ENCODE measurements around the gene ELF1.

The ELF1 gene

DNA sequence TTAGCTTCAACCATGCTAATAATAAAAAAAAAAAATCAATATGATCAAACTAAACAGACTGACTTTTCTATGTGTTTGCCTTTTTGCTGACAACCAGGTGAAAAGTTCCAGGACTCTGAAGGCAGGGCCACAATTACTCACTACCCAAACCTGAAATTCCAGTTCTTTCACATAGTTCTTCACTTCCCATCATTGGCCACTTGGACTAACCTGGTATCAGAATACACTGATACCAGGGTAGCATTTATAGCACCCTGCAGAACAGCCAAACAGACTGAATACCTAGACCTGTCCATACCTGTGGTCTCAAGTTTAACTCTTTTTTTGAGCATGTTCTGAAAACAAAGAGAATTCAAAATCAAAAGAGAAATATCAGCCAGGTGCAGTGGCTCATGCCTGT lies 25.1 kb downstream of the ELF1 start:
- H3K4me3 ChIP-seq (ENCODE audit: low read depth, low read length): no peak overlapping the region
- TF ChIP-seq, protein P1, sequence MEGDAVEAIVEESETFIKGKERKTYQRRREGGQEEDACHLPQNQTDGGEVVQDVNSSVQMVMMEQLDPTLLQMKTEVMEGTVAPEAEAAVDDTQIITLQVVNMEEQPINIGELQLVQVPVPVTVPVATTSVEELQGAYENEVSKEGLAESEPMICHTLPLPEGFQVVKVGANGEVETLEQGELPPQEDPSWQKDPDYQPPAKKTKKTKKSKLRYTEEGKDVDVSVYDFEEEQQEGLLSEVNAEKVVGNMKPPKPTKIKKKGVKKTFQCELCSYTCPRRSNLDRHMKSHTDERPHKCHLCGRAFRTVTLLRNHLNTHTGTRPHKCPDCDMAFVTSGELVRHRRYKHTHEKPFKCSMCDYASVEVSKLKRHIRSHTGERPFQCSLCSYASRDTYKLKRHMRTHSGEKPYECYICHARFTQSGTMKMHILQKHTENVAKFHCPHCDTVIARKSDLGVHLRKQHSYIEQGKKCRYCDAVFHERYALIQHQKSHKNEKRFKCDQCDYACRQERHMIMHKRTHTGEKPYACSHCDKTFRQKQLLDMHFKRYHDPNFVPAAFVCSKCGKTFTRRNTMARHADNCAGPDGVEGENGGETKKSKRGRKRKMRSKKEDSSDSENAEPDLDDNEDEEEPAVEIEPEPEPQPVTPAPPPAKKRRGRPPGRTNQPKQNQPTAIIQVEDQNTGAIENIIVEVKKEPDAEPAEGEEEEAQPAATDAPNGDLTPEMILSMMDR (IDR thresholded peaks at IDR 0.05; ENCODE audit: low read depth, low read length): no peak

DNA sequence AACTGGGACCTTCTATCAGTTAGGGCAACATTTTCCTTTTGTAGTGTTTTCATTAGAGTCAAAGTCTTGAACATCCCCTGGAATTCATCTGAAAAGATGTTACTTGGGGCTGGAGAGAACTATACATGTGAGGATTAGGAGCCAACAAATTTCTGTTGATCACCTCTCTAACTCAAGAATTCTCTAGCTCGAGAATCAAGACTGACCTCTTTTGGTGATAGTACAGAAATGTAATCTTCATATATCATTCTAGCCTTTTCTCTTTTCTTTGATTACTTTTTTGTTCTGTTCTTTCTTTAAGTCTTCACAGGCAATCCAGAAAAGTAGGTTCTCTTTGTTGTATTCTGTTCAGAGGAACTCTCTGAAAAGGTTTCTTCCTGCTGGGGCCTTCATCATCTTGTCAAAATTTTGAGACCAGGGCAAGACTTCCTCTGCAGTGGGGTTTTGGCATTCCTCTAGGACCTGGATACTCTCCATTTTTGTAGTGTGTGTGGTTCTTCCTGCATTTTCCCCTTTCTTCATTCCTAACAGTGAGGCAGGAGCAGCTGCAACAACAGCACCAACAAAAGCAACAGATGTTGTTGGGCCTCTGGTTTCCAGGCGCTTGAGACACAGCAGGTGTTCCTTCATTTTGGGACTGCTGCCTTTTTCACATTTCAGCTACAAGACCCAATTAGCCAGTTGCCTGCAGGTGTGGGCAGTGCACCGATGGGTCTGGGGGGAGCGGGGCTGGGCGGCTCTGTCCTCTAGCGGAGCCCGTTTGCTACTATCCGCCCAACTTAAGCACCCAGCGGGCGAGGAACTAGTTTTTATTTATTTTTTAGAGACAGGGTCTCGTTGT lies 26.2 kb downstream of the ELF1 start:
- TF ChIP-seq, protein P1 (IDR thresholded peaks at IDR 0.05; ENCODE audit: low read depth, low read length): no peak
- no peak overlapping the region for H3K4me3 ChIP-seq (ENCODE audit: low read depth, low read length)

DNA sequence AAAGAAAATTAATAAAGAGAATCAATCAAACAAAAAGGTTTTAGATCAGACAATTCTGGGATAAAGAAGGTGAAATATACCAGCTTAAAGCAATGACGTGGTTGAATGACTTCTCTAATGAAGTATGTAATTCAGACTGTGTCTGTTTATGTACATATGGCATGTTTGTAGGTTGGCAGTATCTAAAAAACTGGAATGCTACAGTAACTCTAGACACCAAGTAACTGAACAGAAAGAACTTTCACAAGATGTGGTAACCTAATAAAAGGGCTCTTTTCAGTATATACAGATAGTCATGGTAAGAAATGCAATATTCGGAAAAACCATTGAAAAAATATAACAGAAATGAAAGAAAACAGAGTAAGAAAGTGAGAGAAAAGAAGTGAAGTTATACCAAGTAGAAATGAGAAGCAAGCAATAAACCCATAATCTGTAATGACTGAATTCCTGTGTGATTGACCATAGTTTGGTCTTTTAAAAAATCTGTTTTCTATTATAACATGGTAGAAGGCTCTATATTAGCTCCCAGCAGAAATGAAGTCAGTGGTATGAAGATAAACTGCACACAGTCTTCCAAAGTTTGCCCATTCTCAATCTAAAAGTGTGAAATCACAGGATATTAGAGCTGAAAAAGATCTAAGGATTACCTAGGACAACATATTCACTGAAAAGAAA lies 31.4 kb downstream of the ELF1 start:
- TF ChIP-seq, protein P1 (IDR thresholded peaks at IDR 0.05; ENCODE audit: low read depth, low read length): no peak

DNA sequence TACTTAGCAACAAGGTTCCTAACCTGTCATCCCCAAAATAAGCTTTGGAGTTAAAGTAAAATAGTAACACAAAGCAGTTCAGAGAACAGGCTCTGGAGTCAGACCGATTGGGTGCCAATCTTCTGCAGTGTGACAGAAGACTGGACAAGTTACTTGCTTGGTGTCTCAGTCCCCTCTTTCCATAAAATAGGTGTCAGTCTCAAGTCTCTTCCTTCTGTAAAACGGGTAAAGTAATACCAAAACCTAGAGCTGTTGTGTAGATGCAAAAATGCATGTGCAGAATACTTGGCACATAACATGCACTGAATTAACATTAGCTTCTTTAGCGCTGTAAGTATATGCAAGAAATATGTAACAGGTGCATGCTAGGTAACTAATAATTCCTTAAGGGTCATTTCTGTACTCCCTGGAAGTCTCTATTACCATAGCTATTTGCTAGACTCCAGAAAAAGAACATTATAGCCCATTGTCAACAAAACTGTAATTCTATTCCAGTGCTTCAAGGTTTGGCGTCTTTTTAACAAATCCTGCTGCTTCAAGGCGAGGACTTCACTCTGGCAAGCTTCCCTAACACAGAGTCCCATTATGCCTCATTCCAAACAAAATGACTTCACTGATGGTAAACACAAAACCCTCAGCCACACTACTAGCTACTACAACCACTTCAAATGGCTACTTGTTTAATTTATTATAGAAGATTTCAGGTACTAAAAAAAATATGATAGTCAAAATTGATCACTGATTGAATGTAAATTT lies 32.8 kb downstream of the ELF1 start:
- TF ChIP-seq, protein P1 (IDR thresholded peaks at IDR 0.05; ENCODE audit: low read depth, low read length): no peak
- H3K4me3 ChIP-seq (ENCODE audit: low read depth, low read length): no peak overlapping the region

More for the DNA sequence above, 31.4 kb downstream of the ELF1 start:
- H3K4me3 ChIP-seq (ENCODE audit: low read depth, low read length): no peak overlapping the region

DNA sequence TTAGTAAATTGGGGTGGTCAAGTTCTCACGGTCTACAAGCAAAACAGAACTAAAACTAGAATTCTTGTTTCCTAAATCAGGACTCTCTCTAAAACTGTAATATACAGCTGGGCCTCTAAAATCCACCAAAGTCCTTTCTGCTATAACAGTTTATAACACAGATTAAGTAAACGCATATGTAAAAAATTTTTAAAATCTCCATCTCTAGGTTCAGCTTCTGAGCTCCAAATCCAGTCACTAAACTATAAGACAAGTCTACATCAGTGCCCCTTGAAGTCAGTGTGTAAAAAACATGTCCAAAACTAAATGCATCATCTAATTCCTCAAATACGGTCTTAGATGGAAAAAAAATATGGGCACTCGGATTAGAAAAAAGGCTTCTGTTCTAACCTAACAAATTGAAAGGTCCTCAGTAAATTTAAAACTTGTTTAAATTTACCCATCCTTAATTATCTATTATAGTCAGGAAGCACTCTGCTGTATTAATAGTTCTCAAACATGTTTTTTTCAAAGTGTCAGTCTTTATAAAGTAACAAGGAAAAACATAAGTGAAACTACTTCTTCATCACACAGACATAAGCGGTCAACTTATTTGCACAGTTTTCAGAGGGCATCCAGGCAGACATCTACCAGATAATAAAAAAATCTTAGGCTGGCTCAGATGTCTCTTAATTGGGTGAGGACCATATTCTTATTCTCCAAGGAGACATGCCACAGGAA lies 33.6 kb downstream of the ELF1 start:
- no peak overlapping the region for H3K4me3 ChIP-seq (ENCODE audit: low read depth, low read length)
- TF ChIP-seq, protein P1 (IDR thresholded peaks at IDR 0.05; ENCODE audit: low read depth, low read length): no peak

DNA sequence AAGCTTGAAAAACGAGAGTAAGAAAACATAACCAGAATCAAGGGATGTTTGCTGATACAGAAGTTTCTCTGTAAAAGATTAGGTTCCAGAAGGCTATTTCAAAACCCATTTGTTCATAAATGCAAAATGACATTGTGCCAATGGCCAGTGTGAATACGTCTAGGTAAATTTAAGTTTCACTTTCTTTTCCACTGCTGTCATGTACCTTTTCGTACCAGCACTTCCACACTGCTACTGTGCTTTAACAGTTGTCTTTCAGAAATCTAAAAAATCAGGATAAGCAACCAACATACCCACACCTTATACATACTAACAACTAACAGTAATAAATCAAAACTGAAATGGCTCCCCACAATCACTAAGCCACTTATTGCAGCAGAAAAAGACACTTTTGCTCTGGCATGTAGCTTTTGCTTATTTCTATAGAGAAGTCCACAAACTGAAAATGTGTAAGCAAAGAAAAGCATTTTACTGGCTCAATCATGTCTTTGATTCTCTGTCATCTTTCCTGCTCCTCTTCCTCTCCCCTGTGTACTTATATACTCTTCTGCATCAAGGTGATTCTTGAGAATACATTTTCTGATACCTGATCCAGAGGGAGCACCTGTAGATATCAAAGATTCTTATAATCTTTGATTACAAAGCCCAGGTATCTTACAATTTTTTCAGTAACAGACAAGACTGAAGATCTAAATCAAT lies 34.3 kb downstream of the ELF1 start:
- H3K4me3 ChIP-seq (ENCODE audit: low read depth, low read length): no peak overlapping the region
- TF ChIP-seq, protein P1 (IDR thresholded peaks at IDR 0.05; ENCODE audit: low read depth, low read length): no peak

Data from WI38 (cell line).